SHP77 treated with DMSO at 0.1 percent for 48 hours (cell line): ENCODE data around the gene CNTN4.

Source experiments
- DNase-seq: peaks from one replicate; lab custom pipeline; 2025; lab: John Stamatoyannopoulos, UW

The CNTN4 gene

DNA sequence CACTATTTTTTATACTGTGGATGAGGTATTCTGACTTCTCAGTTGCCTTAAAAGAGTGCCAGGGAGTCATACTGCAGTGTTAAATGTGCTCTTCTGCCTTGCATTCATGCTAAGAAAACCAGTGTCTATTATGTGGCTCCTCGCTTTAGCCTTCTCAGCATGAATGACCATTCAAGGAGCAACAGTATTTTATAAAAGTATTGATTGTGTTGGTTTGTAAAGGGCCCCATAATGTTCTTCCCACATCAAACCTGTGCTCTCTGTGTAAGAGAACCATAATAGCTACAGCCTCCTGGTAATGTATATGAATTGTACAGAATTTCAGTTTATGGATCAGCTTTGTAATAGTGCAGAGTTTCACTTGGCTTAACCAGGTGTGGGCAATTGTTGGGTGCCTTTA lies 316.4 kb downstream of the CNTN4 start:
- no peak for DNase-seq

DNA sequence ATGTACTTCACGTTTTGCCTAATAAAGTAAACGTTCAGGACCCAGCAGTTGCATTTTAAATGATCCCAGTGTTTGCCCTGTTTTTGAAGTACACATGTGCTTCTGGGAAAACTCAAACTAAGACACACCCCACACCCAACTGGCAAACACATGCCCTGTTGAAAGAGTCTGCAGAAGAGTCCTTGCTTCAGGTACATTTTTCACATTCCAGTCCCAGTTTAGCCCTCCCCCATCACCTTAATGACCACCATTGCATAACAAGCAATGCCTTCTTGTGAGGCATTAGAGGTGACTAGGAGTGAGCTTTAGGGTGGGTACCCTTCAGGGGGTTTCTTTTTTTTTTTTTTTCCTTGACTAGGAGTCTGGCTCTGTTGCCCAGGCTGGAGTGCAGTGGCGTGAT lies 322.3 kb downstream of the CNTN4 start:
- no peak for DNase-seq

DNA sequence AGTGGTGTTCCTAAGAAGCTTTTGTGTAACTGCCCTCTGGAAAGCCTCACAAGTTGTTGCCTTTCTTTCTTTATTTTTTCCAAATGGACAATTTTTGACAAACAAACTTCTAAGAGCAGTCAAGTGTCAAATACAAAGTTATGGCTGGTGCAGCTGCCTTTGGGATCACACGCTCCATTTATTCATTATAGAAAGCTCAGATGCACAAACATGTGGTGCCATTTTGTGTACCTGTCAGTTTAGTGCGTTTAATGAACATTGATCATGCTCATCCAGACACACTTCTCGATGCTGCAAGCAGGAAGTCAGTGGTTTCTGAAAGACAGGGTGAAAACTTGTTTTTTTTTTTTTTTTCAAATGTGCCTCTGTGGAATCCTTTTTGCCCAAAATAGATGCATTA lies 324.5 kb downstream of the CNTN4 start:
- no peak for DNase-seq

DNA sequence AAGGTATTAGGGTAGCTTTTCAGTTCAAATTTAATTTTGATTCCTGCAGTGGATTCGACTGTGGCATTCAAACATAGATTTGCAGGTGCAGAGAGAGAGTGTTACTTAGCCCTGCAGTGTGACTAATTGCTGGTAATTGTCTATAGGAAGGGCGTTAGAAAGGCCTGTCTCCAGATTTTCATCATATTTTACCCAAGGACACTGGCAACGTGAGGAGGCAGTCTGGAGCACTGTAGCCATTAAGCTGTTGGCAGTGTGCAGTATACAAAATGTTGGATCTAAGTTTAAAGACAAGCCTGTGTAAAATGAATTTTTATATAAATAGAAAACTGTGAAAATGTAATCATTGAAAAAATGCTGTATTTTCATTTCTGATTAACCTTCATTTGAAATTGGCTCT lies 342.9 kb downstream of the CNTN4 start:
- DNase-seq, result no peak

DNA sequence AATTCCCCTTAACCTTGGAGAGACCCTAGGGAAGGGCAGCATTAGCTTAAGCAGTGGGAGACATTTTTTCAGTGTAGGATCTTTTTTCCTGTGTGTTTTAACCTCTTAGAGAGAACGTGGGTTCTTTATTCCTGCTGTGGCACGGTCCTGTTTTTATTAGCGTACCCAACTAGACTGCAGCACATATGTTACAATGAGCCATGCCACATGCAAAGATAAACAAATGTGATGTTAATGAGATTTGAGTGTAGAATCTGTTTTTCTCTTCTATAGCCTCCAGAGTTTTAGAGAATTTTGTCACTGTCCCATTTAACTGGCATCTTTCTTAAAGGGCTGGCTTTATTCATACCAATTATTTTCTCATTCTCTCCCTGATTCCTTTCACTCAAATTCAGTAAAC lies 347.5 kb downstream of the CNTN4 start:
- no peak for DNase-seq

DNA sequence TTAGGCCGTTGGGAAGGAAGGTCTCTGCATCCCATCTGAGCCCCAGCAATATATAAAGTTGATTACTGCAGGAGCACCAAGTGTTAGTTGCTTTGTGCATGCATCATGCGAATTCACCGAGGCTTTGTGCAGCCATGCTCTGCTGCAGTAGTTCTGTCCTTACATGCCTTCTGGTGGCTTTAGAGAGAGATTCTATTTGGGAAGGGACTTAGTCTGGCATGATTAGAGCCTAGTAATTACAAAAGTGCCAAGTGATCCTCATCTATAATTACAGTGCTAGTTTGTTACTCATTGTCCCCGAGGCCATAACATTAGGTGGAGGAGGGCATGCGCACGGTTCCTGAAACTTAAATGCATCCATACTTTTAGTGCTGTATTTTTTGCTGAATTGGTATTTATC lies 353.6 kb downstream of the CNTN4 start:
- DNase-seq, result no peak

DNA sequence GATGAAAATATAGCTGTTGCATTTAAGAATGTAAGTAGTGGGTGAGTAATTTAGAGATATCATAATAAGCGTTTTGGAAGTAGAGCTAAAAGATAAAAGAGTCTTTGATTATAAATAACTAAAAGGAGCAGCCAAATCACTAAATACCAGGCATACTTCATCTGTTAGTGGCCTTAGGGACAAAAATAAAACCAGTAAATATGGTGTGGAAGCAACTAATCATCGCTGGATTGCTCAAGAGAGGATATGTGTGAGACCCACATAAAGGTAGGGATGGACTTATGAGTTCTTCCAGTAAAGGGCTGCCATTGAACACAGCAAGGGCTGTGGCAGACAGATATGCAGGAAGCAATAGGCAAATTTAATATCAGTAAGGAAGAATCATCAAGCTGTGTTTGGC lies 356.2 kb downstream of the CNTN4 start:
- no peak for DNase-seq

DNA sequence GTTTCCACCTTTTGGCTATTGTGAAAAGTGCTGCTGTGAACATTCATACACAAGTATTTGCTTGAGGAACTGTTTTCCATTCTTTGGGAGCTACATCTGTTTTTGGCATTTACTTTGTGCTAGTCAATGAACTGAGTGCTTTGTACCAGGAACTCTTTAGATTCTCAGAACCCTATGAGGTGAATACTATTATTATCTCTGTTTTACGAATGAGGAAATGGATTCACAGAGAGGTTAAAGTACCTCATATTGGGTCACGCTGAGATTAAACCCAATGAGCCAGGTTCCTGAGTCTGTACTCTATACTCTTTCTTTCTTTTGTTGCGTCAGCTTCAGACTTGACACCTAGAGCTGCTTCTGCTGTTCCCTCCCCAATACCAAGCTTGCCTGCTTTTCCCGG lies 358.1 kb downstream of the CNTN4 start:
- DNase-seq, result no peak

DNA sequence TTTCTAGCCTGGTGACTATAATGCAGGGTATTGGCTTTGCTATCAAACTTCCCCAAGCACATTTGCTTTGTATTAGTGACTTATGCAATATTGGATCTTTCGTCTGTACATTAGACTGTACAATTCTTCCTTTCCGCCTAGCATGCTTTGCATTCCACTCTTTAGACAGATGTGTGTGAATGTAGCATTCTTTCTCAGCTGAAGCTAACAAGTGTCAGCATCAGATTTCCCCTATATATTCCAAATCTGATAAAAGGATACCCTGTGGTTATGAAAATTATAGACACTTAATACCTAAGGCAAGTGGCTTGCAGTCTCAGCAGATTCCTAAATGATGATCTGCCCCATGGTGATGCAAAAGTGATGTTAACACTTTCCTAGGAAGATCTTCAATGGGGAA lies 360.1 kb downstream of the CNTN4 start:
- DNase-seq, result no peak

DNA sequence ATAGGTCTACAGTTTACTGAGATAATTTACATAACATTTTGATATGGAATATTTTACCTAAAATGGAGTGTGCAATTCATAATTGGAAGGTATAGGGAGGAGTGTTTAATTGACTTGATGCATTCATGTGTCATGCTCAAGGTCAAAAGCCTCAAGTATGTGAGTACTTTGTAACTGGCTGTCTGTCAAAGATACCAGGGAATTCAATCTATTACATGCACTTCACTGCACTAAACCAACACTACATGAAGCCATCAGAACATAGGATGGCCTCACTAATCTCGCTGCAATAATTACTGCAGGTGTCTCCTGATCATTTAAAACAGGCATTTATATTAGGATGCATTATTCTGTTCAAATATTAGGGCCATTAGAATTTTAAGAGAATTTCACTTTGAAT lies 367.2 kb downstream of the CNTN4 start:
- DNase-seq, result no peak

DNA sequence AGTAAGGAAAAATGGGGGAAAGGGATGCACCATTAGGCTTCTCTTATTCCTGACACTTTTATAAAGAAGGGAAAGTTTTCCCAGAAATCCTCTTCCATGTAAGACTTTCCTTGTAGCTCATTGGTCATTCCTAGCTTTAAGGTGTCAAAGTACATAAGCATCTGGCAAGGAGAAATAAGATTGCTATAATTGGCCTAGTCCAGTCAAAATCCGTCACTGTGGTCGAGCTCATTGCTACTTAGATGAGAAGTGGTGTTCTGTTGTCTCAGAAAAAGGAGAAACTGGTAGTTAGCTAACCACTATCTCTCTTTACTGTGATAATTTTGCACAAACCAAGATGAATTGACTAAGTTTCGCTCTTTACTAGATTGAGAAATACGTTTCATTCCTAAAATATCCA lies 370.1 kb downstream of the CNTN4 start:
- DNase-seq, result no peak

DNA sequence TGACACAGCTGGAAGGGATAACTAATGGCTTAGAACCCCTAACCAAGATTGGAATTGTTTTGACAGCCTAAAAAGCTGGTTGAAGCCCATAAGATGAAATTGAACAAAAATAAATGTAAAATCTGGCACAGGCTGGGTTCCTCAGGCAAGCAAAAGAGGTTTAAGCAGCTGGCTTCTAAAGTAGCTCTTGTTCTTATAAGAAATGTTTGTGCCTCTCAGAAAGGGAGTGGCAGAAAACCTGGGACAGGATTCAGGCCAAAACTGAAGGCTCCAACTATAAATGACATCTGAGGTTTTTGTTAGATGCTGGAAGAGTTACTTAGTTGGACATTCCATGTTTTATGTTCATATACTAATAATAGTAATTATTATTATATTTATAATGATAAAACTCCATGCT lies 378.3 kb downstream of the CNTN4 start:
- no peak for DNase-seq

DNA sequence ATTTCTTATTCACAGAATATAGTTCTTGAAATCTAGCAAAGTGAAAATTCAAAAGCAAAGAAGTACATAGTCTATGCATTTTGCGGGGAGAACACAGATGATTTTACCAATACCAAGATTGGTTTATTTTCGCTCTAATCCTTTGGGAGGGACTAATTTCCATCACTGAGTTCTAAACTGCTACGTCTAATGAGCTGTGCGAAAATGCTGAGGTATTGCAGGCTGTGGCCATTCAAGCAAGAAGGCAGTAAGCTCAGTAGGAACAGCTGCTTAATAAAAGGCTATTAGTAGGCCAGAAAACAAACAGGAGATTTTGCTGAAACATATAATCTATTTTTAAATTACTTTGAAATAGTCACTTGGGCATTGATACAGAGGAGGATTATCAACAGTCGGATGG lies 379.0 kb downstream of the CNTN4 start:
- DNase-seq, result no peak

DNA sequence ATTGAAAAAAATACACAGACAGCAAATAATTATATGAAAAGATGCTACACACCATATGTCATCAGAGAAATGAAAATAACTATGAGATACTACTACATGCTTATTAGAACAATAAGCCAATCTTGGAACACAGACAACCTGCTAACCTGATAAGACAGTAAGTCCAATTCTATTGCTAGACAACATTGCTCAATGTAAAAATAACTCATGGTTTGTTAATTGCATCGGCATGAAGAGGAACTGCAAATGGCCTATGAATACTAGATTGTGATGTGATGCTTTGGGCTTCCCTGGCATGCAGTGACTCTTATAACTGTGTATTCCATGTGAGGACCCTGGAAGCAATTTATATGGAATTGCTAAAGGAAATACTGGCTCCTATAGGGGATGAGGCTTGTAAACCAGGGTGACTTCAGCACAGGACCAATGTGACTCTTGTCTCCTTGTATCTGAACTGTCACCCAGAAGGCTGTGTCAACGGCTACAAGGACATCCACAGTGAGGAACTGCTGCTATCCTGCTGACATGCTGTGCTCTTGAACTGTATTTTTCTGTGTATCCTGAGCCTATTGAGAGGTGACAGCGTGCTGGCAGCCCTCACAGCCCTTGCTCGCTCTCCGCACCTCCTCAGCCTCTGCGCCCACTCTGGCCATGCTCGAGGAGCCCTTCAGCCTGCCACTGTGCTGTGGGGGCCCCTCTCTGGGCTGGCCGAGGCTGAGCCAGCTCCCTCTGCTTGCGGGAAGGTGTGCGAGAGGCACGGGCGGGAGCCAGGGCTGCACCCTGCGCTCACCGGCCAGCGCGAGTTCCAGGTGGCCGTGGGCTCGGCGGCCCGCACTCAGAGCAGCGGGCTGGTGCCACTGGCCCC lies 385.7 kb downstream of the CNTN4 start:
- DNase-seq, result no peak

DNA sequence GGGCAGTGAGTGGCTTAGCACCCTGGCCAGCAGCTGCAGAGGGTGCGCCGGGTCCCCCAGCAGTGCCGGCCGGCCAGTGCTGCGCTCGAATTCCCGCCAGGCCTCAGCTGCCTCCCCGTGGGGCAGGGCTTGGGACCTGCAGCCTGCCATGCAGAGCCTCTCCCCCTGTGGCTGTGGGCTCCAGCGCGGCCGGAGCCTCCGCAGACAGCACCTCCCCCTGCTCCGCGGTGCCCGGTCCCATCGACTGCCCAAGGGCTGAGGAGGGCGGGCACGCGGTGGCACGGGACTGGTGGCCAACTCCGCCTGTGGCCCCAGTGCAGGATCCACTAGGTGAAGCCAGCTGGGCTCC lies 386.3 kb downstream of the CNTN4 start:
- no peak for DNase-seq

DNA sequence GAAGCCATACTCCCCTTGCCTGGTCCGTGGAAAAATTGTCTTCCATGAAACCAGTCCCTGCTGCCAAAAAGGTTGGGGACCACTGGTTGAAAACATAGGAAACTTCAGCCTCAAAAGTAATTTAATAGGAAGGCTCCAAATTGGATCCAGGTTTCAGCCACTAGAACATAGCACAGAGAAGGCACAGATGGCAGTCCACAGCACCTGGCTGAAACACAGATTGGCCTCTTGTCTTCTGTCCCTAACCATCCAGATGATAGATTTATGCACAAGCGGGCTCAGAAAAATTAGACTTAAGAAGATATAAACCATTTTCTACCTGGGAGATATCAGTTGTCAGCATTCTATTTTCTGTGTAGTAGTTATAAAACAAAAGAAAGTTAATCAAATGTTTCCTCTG lies 397.1 kb downstream of the CNTN4 start:
- DNase-seq, result no peak

DNA sequence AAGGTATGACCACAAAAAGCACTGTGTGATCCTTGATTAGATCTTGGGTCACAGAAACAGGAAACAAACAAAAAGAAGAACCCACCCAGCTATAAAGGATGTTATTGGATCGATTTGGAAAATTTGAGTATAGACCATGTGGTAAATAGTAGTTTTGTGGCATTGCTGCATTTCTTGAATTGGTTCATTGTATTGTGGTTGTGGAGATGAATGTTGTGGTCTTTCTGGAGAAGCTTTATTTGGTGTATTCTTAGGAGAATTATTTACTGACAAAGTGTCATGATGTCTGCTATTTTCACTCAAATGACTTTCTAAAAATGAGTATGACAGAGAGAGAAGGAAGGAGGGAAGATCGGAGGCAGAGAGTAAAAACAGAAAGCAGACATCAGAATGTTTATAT lies 406.2 kb downstream of the CNTN4 start:
- no peak for DNase-seq

DNA sequence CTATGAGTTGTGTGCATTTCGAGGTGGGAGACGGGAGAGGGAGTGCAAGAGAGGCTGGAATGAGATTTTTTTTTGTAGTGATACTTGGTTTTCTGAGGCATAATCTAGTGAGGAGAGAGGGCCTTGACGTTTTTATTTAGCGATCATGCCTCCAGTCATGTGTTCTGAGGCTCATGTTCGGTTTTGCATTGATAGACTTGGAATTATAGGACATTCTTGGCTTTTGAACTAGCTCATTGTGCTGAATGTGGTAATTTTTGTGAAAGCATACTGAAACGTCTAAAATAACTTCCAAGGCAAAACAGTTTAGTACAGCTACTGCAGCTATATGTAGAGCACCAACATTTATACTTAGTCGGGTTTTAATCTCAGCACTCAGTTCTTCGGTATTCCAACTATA lies 408.1 kb downstream of the CNTN4 start:
- DNase-seq, result no peak

DNA sequence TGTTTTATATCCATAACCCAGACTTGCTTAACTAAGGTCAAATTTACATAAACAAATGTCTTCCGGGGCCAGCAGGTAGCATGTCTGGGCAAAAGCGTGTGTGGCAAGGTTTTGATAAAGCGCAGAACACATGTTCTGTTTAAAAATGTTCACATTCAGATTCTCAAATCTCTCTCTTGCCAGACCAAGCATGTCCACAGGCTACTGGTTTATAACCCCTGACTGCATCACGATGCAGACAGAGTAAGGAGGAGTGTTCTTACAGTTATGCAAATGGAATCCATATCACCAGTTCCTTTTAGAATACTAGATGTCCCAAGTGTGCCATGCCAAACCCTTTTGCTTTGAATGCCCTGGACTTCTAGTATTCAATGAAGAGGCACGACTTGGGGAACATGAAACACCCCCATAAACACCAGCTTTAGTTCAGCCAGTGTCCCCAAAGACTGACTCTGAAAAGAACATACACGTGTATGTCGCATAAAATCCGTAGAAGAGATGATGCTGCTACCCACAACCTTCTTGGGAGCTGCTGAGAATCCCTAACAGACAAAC lies 412.0 kb downstream of the CNTN4 start:
- DNase-seq, result no peak

DNA sequence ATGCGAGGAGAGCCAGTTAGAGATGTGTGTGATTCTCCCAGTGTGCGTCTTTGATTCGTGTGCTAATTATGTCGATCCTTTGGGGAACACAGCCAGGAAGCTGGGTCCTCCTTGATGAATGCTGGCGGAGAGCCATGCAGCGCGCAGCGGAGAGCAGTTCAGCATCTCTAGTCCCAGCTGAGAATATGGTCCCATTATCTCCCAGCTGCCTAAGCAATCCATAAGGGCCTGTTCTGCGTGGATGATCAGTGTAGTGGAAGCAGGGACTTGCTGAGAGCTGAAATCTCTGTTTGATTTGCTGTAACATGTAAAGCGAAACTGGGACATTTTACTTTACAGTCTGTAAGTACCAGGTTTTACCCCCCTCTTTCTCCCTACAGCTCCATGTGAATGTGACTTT lies 412.7 kb downstream of the CNTN4 start:
- no peak for DNase-seq

DNA sequence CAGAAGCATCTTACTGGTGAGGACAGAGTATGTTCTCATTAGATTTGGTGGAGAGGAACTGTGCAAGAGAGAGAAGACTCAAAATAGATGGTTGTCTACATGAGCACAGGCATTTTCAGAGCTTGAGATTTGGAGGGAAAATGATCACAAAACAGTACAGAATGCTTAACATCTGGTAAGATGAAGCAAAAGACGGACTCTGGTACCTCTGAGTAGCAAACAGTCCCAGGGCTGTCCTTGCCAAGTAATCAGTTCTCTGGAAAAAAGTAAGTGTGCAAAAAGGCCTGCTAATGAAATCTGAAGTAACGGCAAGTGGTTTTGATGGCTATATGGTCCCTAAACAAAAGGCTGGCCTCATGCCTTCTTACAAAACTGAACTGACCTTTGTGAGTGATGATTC lies 414.2 kb downstream of the CNTN4 start:
- DNase-seq, result no peak

DNA sequence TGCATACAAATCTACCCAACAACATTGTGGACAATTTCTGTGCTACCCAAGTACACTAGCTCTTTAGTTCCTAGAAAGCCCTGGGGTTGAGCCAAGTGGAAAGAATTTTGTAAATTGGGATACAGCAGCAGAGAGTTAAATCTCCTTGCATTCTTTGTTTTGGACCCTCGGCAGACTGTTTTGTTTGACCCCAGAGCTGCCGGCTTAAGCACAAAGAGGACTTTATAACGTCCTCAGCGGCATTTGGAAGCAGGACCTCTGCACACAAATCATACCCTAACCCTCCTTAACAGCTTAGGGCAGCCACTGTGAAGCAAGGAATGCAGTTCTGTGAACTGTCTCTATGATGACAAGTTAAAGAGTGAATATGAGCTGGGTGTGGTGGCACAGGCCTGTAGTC lies 415.3 kb downstream of the CNTN4 start:
- no peak for DNase-seq

DNA sequence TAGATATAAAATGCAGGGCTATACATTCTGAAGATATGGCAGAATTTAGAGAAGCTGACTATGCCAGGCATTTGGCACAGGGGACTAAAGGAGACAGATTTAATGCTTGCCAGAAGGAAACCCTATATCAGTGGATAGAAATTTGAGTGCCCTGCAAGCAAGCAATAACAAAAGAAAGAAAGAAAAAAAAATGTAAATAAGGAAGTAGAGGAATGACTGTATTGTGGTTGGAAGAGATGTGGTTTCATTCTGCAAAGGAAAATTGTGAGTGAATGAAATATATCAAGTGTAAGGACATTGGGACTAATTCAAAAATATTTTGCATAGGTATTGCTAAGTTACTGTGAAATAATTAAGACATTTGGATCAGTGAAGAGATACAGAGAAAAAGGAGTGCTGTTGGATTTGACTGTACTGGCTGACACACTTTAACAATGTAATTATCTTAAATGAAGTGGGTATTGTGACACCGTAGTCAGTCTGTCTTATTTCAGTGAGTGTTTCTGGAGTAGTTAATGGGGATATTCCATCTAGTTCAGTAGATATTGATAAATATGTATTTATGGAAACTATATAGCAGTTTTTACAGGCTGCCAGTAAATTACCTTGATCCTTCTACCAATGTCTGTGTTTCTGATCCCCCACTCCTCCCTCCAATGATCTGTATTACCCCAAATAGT lies 418.2 kb downstream of the CNTN4 start:
- DNase-seq, result no peak
